ENCODE results near the gene SYNDIG1. TPM values are rescaled to one million over a fixed set of nuclear protein-coding genes. Genes with fewer than 3 reads are reported as not detected.

The SYNDIG1 gene
- total RNA-seq, 1 experiment from 2014 or later: not detected

- Histone ChIP-seq H4K20me1 (ENCODE audit: insufficient read depth, low read depth, low read length) (no peaks in the 10 kb centered on the region), H3K9me3 (ENCODE audit: low read length) (no peaks in the 10 kb centered on the region), H3K9me2 (replicated peaks; ENCODE audit: insufficient read depth, low read length) (no peaks in the 10 kb centered on the region), H3K79me2 (ENCODE audit: low read length) (no peaks in the 10 kb centered on the region), H2AFZ (ENCODE audit: low read length) (no peak overlapping the region), H3K4me2 (ENCODE audit: low read depth, low read length, poor library complexity, severe bottlenecking) (no peak overlapping the region), H3K4me1 (ENCODE audit: low read length) (no peaks in the 10 kb centered on the region), H3K27ac (ENCODE audit: low read length) (no peak overlapping the region), H3K27me3 (ENCODE audit: low read length) (no peaks in the 10 kb centered on the region), H3K4me3 (ENCODE audit: low read length) (no peak overlapping the region), H3K36me3 (ENCODE audit: insufficient read depth, low read length) (no peaks in the 10 kb centered on the region), H3K9ac (ENCODE audit: low read length) (no peak overlapping the region)
- no peak for DNase-seq
Observed at GRCh38 chr20:24489193-24489592, 19.8 kb downstream of the SYNDIG1 start.

DNA sequence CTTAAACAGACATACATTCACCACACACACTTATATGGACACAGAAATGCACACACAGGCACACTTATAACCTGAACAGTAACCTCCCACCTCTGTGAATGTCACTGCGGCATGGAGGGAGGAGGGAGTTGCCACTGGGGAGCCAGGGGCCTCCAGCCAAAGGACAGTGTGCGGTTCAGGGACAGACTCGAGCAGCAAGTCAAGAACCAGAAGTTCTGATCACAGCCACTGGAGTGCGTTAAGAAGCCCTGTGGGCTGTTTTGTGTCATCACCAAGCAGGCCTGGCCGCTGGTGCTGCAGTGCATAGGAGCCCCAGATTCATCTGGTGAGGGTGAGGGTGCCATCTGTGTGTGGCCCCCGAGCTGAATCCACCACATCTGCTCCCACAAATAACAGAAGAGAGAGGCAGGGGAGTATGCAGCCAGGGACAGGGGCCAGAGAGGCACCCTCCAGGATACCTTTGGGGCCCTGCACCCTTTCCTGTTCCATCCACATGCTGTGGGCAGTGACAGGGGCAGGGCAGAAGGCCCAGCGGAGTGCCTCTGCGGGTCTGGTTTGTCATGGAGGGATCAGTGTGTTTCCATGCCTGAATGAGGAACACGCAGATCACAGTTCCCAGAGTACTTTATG, 20.3 kb downstream of the SYNDIG1 start:
- H3K79me2 ChIP-seq (ENCODE audit: low read length): no peaks in the 10 kb centered on the region
- H3K4me1 ChIP-seq (ENCODE audit: low read length): no peaks in the 10 kb centered on the region
- no peak overlapping the region for H3K4me2 ChIP-seq (ENCODE audit: low read depth, low read length, poor library complexity, severe bottlenecking)
- H3K27ac ChIP-seq (ENCODE audit: low read length): no peak overlapping the region
- no peaks in the 10 kb centered on the region for H3K9me3 ChIP-seq (ENCODE audit: low read length)
- no peak for DNase-seq
- H3K36me3 ChIP-seq (ENCODE audit: insufficient read depth, low read length): no peaks in the 10 kb centered on the region
- H3K9me2 ChIP-seq (replicated peaks; ENCODE audit: insufficient read depth, low read length): no peaks in the 10 kb centered on the region
- no peak overlapping the region for H3K9ac ChIP-seq (ENCODE audit: low read length)
- H2AFZ ChIP-seq (ENCODE audit: low read length): no peak overlapping the region
- no peaks in the 10 kb centered on the region for H3K27me3 ChIP-seq (ENCODE audit: low read length)
- no peak overlapping the region for H3K4me3 ChIP-seq (ENCODE audit: low read length)
- H4K20me1 ChIP-seq (ENCODE audit: insufficient read depth, low read depth, low read length): no peaks in the 10 kb centered on the region

GRCh38 chr20:24490598-24490997, 21.2 kb downstream of the SYNDIG1 start:
- no peaks in the 10 kb centered on the region for H3K79me2 ChIP-seq (ENCODE audit: low read length)
- DNase-seq: no peak
- no peak overlapping the region for H3K9ac ChIP-seq (ENCODE audit: low read length)
- no peaks in the 10 kb centered on the region for H3K4me1 ChIP-seq (ENCODE audit: low read length)
- H3K4me3 ChIP-seq (ENCODE audit: low read length): no peak overlapping the region
- no peaks in the 10 kb centered on the region for H3K9me2 ChIP-seq (replicated peaks; ENCODE audit: insufficient read depth, low read length)
- no peak overlapping the region for H3K27ac ChIP-seq (ENCODE audit: low read length)
- no peaks in the 10 kb centered on the region for H3K9me3 ChIP-seq (ENCODE audit: low read length)
- no peaks in the 10 kb centered on the region for H3K27me3 ChIP-seq (ENCODE audit: low read length)
- H3K4me2 ChIP-seq (ENCODE audit: low read depth, low read length, poor library complexity, severe bottlenecking): no peak overlapping the region
- H4K20me1 ChIP-seq (ENCODE audit: insufficient read depth, low read depth, low read length): no peaks in the 10 kb centered on the region
- H3K36me3 ChIP-seq (ENCODE audit: insufficient read depth, low read length): no peaks in the 10 kb centered on the region
- no peak overlapping the region for H2AFZ ChIP-seq (ENCODE audit: low read length)

DNA sequence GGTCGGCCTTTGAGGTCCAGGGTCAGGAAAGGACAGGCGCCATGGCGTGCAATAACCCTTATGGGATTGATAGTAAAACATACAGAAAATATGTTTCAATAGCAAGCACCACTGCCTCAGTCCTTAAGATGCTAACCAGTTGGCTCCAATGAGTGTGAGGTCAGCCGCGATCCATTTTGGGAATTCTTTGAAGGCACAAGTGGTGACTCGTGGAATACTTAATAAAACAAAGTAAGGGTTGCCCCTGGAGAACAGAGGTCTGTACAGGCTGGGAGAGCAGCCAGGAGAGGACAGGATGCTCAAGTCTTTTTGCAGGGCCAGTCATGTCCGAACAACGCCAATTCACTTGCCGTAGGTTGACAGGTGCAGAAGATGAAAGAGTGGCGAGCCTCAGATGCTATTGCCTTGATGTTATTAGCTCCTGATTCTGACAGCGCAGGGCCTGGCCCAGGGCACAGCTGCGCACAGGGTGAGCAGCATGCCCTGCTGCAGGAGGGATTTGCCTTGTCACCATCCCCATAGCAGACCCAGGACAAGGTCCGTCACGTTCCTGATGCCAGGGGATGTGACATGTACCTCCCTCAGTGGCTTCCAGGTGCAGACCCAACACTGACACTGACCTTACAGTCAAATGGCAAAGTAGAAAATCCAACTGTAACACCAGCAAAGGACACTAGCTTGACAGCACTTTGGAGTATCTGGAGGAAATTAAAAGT, 21.8 kb downstream of the SYNDIG1 start:
- no peak for DNase-seq
- no peaks in the 10 kb centered on the region for H4K20me1 ChIP-seq (ENCODE audit: insufficient read depth, low read depth, low read length)
- H3K79me2 ChIP-seq (ENCODE audit: low read length): no peaks in the 10 kb centered on the region

GRCh38 chr20:24492031-24492607, 22.7 kb downstream of the SYNDIG1 start:
- Histone ChIP-seq H3K27ac (ENCODE audit: low read length) (no peak overlapping the region), H3K9me2 (replicated peaks; ENCODE audit: insufficient read depth, low read length) (no peaks in the 10 kb centered on the region), H3K9ac (ENCODE audit: low read length) (no peak overlapping the region), H3K9me3 (ENCODE audit: low read length) (no peaks in the 10 kb centered on the region), H2AFZ (ENCODE audit: low read length) (no peak overlapping the region), H3K4me2 (ENCODE audit: low read depth, low read length, poor library complexity, severe bottlenecking) (no peak overlapping the region), H3K4me1 (ENCODE audit: low read length) (no peaks in the 10 kb centered on the region), H4K20me1 (ENCODE audit: insufficient read depth, low read depth, low read length) (no peaks in the 10 kb centered on the region), H3K36me3 (ENCODE audit: insufficient read depth, low read length) (no peaks in the 10 kb centered on the region), H3K27me3 (ENCODE audit: low read length) (no peaks in the 10 kb centered on the region), H3K79me2 (ENCODE audit: low read length) (no peaks in the 10 kb centered on the region), H3K4me3 (ENCODE audit: low read length) (no peak overlapping the region)
- DNase-seq: no peak

More for the DNA sequence above, 21.8 kb downstream of the SYNDIG1 start:
- Histone ChIP-seq H3K9ac (ENCODE audit: low read length) (no peak overlapping the region), H3K4me2 (ENCODE audit: low read depth, low read length, poor library complexity, severe bottlenecking) (no peak overlapping the region), H3K36me3 (ENCODE audit: insufficient read depth, low read length) (no peaks in the 10 kb centered on the region), H2AFZ (ENCODE audit: low read length) (no peak overlapping the region), H3K4me1 (ENCODE audit: low read length) (no peaks in the 10 kb centered on the region), H3K27ac (ENCODE audit: low read length) (no peak overlapping the region), H3K27me3 (ENCODE audit: low read length) (no peaks in the 10 kb centered on the region), H3K9me2 (replicated peaks; ENCODE audit: insufficient read depth, low read length) (no peaks in the 10 kb centered on the region), H3K4me3 (ENCODE audit: low read length) (no peak overlapping the region), H3K9me3 (ENCODE audit: low read length) (no peaks in the 10 kb centered on the region)

- Histone ChIP-seq H3K9me3 (ENCODE audit: low read length) (no peaks in the 10 kb centered on the region), H3K9ac (ENCODE audit: low read length) (no peak overlapping the region), H2AFZ (ENCODE audit: low read length) (no peak overlapping the region), H3K4me2 (ENCODE audit: low read depth, low read length, poor library complexity, severe bottlenecking) (no peak overlapping the region), H3K4me3 (ENCODE audit: low read length) (no peak overlapping the region), H3K27ac (ENCODE audit: low read length) (no peak overlapping the region), H3K27me3 (ENCODE audit: low read length) (no peaks in the 10 kb centered on the region), H3K36me3 (ENCODE audit: insufficient read depth, low read length) (no peaks in the 10 kb centered on the region), H4K20me1 (ENCODE audit: insufficient read depth, low read depth, low read length) (no peaks in the 10 kb centered on the region), H3K9me2 (replicated peaks; ENCODE audit: insufficient read depth, low read length) (no peaks in the 10 kb centered on the region), H3K4me1 (ENCODE audit: low read length) (no peaks in the 10 kb centered on the region), H3K79me2 (ENCODE audit: low read length) (no peaks in the 10 kb centered on the region)
- DNase-seq: no peak
Observed at GRCh38 chr20:24492698-24493097, 23.3 kb downstream of the SYNDIG1 start.

DNA sequence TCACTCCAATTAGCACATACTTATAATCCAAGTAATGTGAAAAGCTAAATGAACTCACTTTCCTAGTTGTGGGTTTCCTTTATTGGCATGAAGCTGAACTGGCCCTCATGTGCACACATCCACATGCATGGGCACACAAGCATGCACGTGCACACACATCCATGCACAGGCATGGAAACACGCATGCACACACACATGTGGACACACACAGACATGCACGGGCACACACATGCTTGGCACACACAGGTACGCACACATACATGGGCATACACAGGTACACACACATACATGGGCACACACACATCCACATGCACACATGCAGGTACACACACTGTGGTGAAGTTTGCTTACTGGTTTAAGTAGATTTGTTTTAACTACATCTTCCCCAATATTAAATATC, 23.8 kb downstream of the SYNDIG1 start:
- Histone ChIP-seq H3K27me3 (ENCODE audit: low read length) (no peaks in the 10 kb centered on the region), H3K4me2 (ENCODE audit: low read depth, low read length, poor library complexity, severe bottlenecking) (no peak overlapping the region), H3K9me2 (replicated peaks; ENCODE audit: insufficient read depth, low read length) (no peaks in the 10 kb centered on the region), H3K9me3 (ENCODE audit: low read length) (no peaks in the 10 kb centered on the region), H3K36me3 (ENCODE audit: insufficient read depth, low read length) (no peaks in the 10 kb centered on the region), H3K79me2 (ENCODE audit: low read length) (no peaks in the 10 kb centered on the region), H2AFZ (ENCODE audit: low read length) (no peak overlapping the region), H3K9ac (ENCODE audit: low read length) (no peak overlapping the region), H3K4me1 (ENCODE audit: low read length) (no peaks in the 10 kb centered on the region), H3K27ac (ENCODE audit: low read length) (no peak overlapping the region), H3K4me3 (ENCODE audit: low read length) (no peak overlapping the region), H4K20me1 (ENCODE audit: insufficient read depth, low read depth, low read length) (no peaks in the 10 kb centered on the region)
- DNase-seq: no peak

DNA sequence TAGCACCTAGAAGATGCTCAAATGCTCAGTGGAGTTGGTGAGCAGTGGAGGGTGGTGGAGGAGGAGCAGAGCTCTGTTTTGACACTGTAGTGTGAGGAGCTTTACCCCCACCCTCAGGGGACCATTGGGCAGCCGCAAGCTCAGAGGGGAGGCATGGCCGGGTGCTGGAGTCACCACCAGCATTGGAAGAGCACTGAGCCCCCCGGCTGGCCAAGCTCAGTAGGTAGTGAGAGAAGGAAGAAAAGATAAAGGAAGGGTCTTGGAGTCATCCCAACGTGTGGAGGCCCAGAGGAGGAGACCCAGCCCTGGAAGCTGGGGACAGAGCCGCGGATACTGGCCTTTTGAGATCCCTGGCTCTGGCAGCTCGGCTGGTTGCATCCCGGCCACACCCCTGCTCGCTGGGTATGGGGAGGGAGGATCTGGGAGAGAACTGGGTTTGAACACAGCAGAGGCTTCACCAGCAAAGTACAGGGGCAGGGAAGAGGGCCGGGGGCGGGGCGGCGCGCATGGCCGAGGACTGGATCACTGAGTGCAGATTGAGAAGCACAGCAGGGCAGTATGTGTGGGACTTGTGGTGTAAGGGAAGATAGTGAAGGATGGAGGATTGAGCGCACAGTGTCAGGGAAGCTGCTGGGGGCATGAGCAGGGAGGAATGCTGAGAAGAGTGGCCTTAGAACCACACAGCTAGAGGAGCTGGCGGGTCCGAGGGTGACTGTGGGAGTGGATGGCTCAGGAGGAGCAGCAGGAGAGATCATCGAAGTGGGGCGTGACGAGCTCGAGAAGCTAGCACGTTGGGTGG, 24.4 kb downstream of the SYNDIG1 start:
- Histone ChIP-seq H4K20me1 (ENCODE audit: insufficient read depth, low read depth, low read length) (no peaks in the 10 kb centered on the region), H3K4me2 (ENCODE audit: low read depth, low read length, poor library complexity, severe bottlenecking) (no peak overlapping the region), H3K27me3 (ENCODE audit: low read length) (no peaks in the 10 kb centered on the region), H3K4me3 (ENCODE audit: low read length) (no peak overlapping the region), H3K9me3 (ENCODE audit: low read length) (no peaks in the 10 kb centered on the region), H3K9ac (ENCODE audit: low read length) (no peak overlapping the region), H3K9me2 (replicated peaks; ENCODE audit: insufficient read depth, low read length) (no peaks in the 10 kb centered on the region), H3K36me3 (ENCODE audit: insufficient read depth, low read length) (no peaks in the 10 kb centered on the region), H3K27ac (ENCODE audit: low read length) (no peak overlapping the region), H3K79me2 (ENCODE audit: low read length) (no peaks in the 10 kb centered on the region), H3K4me1 (ENCODE audit: low read length) (no peaks in the 10 kb centered on the region), H2AFZ (ENCODE audit: low read length) (no peak overlapping the region)
- DNase-seq: no peak
